GM23248 (cell line): Measurements from ENCODE around the gene LMOD1.

Experiments used
- EZH2 ChIP-seq: fragments of 200-600 bp; sonication (generic); IDR thresholded peaks from 2 replicates; pipeline ENCODE4 v1.6.1; 2018; ENCODE audit warnings: antibody characterized with exemption, mild to moderate bottlenecking; ENCODE audit not compliant: insufficient read depth, poor library complexity, severe bottlenecking
- EZH2phosphoT487 ChIP-seq: fragments of 200-600 bp; sonication (generic); IDR thresholded peaks from 2 replicates; pipeline ENCODE4 v1.6.1; 2018; ENCODE audit warnings: antibody characterized with exemption, moderate library complexity, mild to moderate bottlenecking, low read depth; ENCODE audit not compliant: insufficient read depth

DNA sequence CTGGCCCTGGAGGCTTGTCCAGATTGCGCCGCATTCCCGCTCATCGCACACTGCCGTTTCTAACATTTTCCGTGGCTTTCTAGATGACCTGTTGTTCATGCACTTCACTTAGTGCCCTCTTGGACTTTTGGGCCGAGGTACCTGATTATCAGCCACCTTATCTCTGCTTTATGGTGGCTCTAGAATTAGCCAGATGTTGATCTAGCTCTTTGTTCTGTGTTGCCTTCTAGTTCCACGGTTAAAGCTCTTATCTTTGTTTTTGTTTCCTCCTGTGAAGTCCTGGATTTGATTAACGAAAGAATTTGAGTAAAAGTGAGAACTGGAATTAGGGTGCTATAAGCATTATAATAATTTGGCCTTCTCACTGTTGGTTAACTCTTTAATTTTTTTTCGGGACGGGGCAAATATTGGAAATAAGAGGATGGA is 37.0 kb upstream of the LMOD1 start:
- TF ChIP-seq EZH2phosphoT487 (no peak), EZH2 (no peak)
